HG02678 (cell line): ENCODE data around the gene NUP85.
"Not testable (repeated sequence)": the region's sequence is repeated elsewhere in the genome, so short reads cannot be mapped to it uniquely, and the experiment has no call there.

Experiments
- ATAC-seq: cut with Tn5 transposase; IDR thresholded peaks from one replicate; pipeline ENCODE4 v1.9.1; 2021; ENCODE audit warnings: mild to moderate bottlenecking, moderate library complexity; ENCODE audit not compliant: unreplicated experiment

Gene NUP85

GRCh38 chr17:75205037-75205792, at the start of gene NUP85:
Gene NUP85, plus strand, starts transcription at chr17:75205679. Its CDS starts 83 bp downstream, at chr17:75205762.
- ATAC-seq: peak; percentile 78

DNA sequence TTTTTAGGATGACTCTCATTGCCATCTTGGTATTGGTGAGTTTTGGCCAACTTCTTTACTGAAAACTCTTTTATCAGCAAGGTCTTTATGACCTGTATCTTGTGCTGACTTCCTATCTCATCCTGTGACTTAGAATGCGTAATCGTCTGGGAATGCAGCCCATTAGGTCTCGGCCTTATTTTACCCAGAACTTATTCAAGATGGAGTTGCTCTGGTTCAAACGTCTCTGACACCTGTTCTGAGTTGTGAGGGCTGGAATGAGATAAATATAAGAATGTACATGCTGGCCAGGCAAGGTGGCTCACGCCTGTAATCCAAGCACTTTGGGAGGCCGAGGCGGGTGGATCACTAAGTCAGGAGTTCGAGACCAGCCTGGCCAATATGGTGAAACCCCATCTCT, 47.0 kb upstream of the NUP85 start:
- not testable (repeated sequence) for ATAC-seq

GRCh38 chr17:75159196-75160031, 46.1 kb upstream of the NUP85 start:
- ATAC-seq: no peak

DNA sequence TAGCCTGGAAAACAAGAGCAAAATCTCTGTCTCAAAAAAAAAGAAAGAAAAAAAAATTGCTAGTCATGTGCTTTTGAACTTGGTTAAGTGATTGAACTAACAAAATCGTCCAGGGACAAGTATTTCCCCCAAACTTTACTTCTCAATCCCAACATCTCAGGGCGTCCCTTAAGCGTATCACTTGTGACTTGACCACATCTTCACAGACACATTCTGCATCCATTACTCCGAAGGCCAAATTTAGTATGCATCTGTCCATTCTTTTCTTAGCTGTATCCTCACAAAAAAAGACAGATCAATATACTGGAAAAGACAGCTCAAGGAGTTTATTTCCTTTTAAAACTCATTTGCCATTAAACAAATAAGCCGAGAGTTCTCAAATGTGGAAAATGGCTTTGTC, 45.3 kb upstream of the NUP85 start:
- no peak for ATAC-seq

DNA sequence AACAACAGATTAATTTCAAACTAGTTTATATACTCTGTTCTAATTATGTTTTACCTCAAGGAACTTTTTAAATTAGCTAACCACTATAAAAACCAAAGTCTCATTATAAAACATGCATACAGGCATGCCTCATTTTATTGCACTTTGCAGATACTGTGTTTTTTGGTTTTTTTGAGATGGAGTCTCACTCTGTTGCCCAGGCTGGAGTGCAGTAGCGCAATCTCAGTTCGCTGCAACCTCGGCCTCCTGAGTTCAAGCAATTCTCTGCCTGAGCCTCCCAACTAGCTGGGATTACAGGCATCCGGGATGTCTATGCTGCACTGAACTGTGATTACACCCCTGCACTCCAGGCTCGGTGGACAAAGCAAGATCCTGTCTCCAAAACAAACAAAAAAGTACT, 42.4 kb upstream of the NUP85 start:
- no peak for ATAC-seq

DNA sequence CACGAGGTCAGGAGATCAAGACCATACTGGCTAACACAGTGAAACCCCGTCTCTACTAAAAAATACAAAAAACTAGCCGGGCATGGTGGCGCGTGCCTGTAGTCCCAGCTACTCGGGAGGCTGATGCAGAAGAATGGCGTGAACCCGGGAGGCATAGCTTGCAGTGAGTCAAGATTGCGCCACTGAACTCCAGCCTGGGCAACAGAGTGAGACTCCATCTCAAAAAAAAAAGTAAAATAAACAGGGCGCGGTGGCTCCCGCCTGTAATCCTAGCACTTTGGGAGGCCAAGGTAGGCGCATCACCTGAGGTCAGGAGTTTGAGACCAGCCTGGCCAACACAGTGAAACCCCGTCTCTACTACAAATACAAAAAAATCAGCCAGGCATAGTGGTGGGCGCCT, 40.9 kb upstream of the NUP85 start:
- not testable (repeated sequence) for ATAC-seq

- ATAC-seq: no peak
These were observed 36.5 kb upstream of the NUP85 start for GRCh38 chr17:75168998-75169397.

- no peak for ATAC-seq
These were observed 32.0 kb upstream of the NUP85 start for GRCh38 chr17:75173526-75173925.

DNA sequence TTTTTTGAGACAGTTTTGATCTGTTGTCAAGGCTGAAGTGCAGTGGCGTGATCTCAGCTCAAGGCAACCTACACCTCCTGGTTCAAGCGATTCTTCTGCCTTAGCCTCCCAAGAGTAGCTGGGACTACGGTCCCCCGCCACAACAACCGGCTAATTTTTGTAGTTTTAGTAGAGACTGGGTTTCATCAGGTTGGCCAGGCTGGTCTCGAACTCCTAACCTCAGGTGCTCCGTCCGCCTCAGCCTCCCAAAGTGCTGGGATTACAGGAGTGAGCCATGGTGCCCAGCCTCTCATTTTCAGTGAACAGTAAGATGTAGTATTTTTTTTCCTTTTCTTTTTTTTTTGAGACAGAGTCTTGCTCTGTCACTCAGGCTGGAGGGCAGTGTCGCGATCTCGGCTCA, 30.5 kb upstream of the NUP85 start:
- ATAC-seq: no peak

GRCh38 chr17:75176625-75177024, 28.9 kb upstream of the NUP85 start:
- ATAC-seq: no peak

- ATAC-seq: no peak
These were observed 27.0 kb upstream of the NUP85 start for GRCh38 chr17:75178453-75178852.

GRCh38 chr17:75181110-75181509, 24.4 kb upstream of the NUP85 start:
- no peak for ATAC-seq

GRCh38 chr17:75181608-75182318, 23.7 kb upstream of the NUP85 start:
- peak; percentile 9 for ATAC-seq

DNA sequence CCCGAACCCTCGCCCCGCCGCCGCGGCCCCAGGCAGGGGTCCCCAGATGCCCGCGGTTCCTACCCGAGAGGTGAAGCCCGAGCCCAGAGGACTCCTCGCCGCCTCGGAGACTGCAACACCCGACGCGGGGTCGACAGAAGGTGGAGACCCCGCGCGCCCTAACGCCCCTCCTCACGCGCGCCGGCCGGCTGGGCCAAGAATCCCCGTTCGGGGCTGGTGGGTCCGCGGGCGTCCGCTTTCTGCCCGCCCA, 23.2 kb upstream of the NUP85 start:
- peak; percentile 14 for ATAC-seq

DNA sequence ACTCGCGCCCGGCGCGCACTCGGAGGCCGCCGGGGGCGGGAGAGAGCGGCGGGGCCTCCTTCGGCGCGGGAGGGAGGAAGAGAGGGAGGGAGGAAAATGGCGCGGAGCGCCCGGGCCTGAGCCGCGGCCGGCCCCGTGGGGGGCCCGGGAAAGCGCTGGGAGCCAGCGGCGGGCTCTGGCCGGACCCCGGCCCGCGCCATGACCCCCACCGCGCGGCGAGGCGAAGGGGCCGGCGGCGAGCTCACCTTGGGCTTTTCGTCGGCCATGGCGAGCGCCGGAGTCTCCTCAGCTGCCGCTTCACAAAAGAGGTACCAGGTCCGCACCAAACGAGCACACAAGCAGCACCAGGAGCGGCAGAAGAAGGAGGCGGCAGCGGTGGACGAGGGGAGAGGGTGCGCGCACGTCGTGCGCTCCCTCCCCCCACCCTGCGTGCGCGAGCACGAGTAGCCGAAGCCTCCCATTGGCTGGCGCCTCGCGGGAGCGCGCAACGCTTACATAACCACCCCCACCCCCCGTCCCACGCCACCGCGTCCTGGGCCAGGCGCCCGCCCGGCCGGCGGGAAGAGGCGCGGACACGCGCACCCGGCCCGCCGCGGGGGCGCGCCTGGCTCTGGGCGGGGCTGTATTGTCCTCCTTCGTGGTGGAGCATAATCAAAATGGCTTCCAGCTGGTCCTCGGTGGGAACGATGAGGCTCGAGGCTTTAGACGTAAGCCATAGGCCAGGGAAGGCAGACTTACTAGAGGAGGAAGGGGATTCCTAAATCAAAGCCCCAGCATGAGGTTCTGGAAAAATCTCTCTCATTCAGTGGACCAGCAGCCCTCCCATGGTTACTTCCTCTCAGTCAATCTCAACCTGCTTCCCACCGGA, 22.7 kb upstream of the NUP85 start, which contains the start of gene SUMO2:
Gene SUMO2 (minus strand): TSS at position 391 of the 868 bp plus-strand sequence. CDS start 125 bp downstream, at position 266.
- ATAC-seq: peak; percentile 70

GRCh38 chr17:75183999-75184884, 21.2 kb upstream of the NUP85 start:
- no peak for ATAC-seq

DNA sequence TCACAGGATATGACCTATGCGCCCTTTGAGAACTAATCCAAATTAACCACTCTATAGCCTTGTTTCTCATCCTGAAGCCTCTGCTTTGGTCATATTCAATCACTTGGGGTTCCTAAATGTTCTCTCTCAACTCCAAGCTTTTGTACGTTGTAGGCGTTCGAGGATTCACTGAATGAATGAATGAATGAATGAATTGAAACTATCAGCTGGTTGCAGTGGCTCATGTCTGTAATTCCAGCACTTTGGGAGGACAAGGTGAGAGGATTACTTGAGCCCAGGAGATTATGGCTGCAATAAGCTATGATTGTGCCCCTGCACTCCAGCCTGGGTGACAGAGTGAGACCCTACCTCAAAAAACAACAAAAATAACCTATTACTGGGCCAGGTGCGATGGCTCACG, 16.9 kb upstream of the NUP85 start:
- ATAC-seq: no peak

GRCh38 chr17:75191584-75191983, 13.9 kb upstream of the NUP85 start:
- ATAC-seq: no peak

DNA sequence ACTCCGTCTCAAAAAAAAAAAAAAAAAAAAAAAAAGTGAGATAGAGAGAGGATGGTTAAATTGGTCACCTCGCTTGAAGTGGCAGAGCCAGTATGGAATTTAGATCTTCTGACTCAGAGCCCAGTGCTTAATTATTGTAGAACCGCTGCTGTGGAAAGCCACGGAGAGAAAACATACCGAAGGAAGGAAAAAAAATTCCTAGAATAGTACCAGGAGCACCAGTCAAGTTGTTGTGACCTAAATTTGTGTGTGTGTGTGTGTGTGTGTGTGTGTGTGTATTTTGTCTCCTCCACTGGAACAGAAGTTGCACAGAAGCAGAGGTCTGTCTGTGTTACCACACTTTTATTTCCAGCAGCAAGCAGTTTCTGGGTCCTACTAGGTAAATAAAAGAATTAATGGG, 10.6 kb upstream of the NUP85 start:
- ATAC-seq: no peak
